ENCODE measurements around the gene SPEG.

Gene SPEG

DNA sequence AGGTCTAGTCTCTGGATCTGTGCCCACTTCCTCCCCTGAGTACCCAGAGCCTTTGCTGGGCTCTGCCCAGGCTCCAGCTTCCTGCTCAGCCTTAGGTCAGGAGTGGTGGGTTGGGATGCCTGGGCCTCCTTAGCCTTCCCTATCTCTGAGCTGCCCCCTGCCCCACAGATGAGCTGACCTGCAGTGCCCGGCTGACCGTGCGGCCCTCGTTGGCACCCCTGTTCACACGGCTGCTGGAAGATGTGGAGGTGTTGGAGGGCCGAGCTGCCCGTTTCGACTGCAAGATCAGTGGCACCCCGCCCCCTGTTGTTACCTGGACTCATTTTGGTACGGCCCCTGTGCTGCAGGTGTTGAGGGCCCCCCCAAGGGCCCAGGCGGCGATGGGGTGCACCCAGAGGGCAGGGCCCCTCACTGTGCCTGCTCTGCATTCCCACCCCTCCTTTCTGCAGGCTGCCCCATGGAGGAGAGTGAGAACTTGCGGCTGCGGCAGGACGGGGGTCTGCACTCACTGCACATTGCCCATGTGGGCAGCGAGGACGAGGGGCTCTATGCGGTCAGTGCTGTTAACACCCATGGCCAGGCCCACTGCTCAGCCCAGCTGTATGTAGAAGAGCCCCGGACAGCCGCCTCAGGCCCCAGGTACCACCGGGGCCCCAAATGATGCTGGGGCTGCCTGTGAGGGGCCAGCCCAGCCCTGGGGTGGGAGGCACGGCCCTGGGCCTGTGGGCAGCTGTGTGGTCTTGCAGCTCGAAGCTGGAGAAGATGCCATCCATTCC, 34.0 kb downstream of the SPEG start:
- no peak overlapping the region for H3K4me2 ChIP-seq (ENCODE audit: insufficient read depth, low read length, poor library complexity, severe bottlenecking)
- H3K9me3 ChIP-seq (replicated peaks in 1 of 2; ENCODE audit: control insufficient read depth in 2 of 2, insufficient read depth in 1 of 2, low read depth in 1 of 2, low read length in 2 of 2) = no peaks in the 10 kb centered on the region
- no peak overlapping the region for H2AK5ac ChIP-seq (ENCODE audit: low read depth, low read length)
- H4K8ac ChIP-seq (ENCODE audit: low read depth, low read length) = no peak overlapping the region
- H3K18ac ChIP-seq (ENCODE audit: low read length) = peak overlapping the region; percentile 17
- H3K79me1 ChIP-seq (ENCODE audit: low read depth, low read length) = peaks cover 5% of the 10 kb centered on the region
- H4K91ac ChIP-seq (ENCODE audit: low read depth, low read length, poor library complexity) = no peak overlapping the region
- H2BK12ac ChIP-seq (ENCODE audit: low read length) = no peak overlapping the region
- no peak overlapping the region for H3K14ac ChIP-seq (ENCODE audit: low read length)
- H2BK5ac ChIP-seq (ENCODE audit: low read length) = no peak overlapping the region
- H3K4me1 ChIP-seq (ENCODE audit: control insufficient read depth in 2 of 2, insufficient read depth in 1 of 2, low read depth in 1 of 2, low read length in 2 of 2) = peaks cover 0 to 2% of the 10 kb centered on the region in 2 donors
- H2BK120ac ChIP-seq (ENCODE audit: low read depth, low read length) = no peak overlapping the region
- WGBS, 2 donors (ENCODE audit: extremely low coverage in 2 of 2, insufficient read length in 2 of 2, insufficient replicate concordance in 1 of 2) = no CpG with 5 or more reads among the region's 23 CpGs
- H2AFZ ChIP-seq (ENCODE audit: low read length) = no peak overlapping the region
- no peaks in the 10 kb centered on the region for H3K36me3 ChIP-seq (replicated peaks in 1 of 2; ENCODE audit: control insufficient read depth in 2 of 2, insufficient read depth in 2 of 2, low read length in 2 of 2)
- H3K4ac ChIP-seq (ENCODE audit: low read length) = peak overlapping the region; percentile 53
- peak overlapping the region; percentile 83 for H3K23ac ChIP-seq (ENCODE audit: low read depth, low read length, poor library complexity)
- no peak overlapping the region for H2BK15ac ChIP-seq (ENCODE audit: low read length)
- H3K9ac ChIP-seq (ENCODE audit: low read depth, low read length, poor library complexity) = no peak overlapping the region
- H3K4me3 ChIP-seq (ENCODE audit: low read length in 2 of 2) = no peak overlapping the region
- H3K27ac ChIP-seq (replicated peaks; ENCODE audit: low read length) = no peak overlapping the region
- DNase-seq (ENCODE audit: low spot score) = no peak
- H3K27me3 ChIP-seq (ENCODE audit: control insufficient read depth in 3 of 3, insufficient read depth in 3 of 3, low read depth in 1 of 3, low read length in 3 of 3) = no peaks in the 10 kb centered on the region

DNA sequence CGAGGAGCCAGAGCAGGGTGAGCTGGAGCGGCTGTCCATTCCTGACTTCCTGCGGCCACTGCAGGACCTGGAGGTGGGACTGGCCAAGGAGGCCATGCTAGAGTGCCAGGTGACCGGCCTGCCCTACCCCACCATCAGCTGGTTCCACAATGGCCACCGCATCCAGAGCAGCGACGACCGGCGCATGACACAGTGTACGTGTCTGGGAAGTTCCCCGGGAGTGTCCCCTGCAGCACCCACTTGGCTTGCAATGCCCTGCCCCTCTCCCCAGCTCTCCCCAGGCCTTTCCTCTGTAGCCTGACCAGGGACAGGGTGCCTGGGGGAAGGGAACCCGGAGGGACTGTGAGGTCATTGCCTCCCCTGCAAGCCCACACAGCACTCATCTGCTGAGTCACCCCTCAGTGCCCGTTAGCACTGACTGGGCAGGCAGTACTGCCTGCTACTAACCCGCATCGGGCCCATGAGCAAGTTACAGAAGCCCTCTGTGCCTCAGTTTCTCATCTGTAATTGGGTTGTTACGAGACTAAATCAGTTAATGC, 34.6 kb downstream of the SPEG start:
- peaks cover 5% of the 10 kb centered on the region for H3K79me1 ChIP-seq (ENCODE audit: low read depth, low read length)
- no peak overlapping the region for H3K27ac ChIP-seq (replicated peaks; ENCODE audit: low read length)
- H3K36me3 ChIP-seq (replicated peaks in 1 of 2; ENCODE audit: control insufficient read depth in 2 of 2, insufficient read depth in 2 of 2, low read length in 2 of 2) = no peaks in the 10 kb centered on the region
- H3K23ac ChIP-seq (ENCODE audit: low read depth, low read length, poor library complexity) = peak overlapping the region; percentile 83
- no peak for DNase-seq (ENCODE audit: low spot score)
- H3K27me3 ChIP-seq (ENCODE audit: control insufficient read depth in 3 of 3, insufficient read depth in 3 of 3, low read depth in 1 of 3, low read length in 3 of 3) = no peaks in the 10 kb centered on the region
- no peak overlapping the region for H3K4ac ChIP-seq (ENCODE audit: low read length)
- no peaks in the 10 kb centered on the region for H3K9me3 ChIP-seq (replicated peaks in 1 of 2; ENCODE audit: control insufficient read depth in 2 of 2, insufficient read depth in 1 of 2, low read depth in 1 of 2, low read length in 2 of 2)
- no peak overlapping the region for H2BK120ac ChIP-seq (ENCODE audit: low read depth, low read length)
- H2AK5ac ChIP-seq (ENCODE audit: low read depth, low read length) = no peak overlapping the region
- H3K9ac ChIP-seq (ENCODE audit: low read depth, low read length, poor library complexity) = no peak overlapping the region
- H3K4me3 ChIP-seq (ENCODE audit: low read length in 2 of 2) = no peak overlapping the region
- H3K4me2 ChIP-seq (ENCODE audit: insufficient read depth, low read length, poor library complexity, severe bottlenecking) = no peak overlapping the region
- H4K8ac ChIP-seq (ENCODE audit: low read depth, low read length) = no peak overlapping the region
- H2BK5ac ChIP-seq (ENCODE audit: low read length) = no peak overlapping the region
- no peak overlapping the region for H3K14ac ChIP-seq (ENCODE audit: low read length)
- H2BK15ac ChIP-seq (ENCODE audit: low read length) = no peak overlapping the region
- no peak overlapping the region for H3K18ac ChIP-seq (ENCODE audit: low read length)
- no peak overlapping the region for H4K91ac ChIP-seq (ENCODE audit: low read depth, low read length, poor library complexity)
- H2AFZ ChIP-seq (ENCODE audit: low read length) = no peak overlapping the region
- H3K4me1 ChIP-seq (ENCODE audit: control insufficient read depth in 2 of 2, insufficient read depth in 1 of 2, low read depth in 1 of 2, low read length in 2 of 2) = peaks cover 0 to 2% of the 10 kb centered on the region in 2 donors
- WGBS, 2 donors (ENCODE audit: extremely low coverage in 2 of 2, insufficient read length in 2 of 2, insufficient replicate concordance in 1 of 2) = no CpG with 5 or more reads among the region's 16 CpGs
- H2BK12ac ChIP-seq (ENCODE audit: low read length) = no peak overlapping the region

DNA sequence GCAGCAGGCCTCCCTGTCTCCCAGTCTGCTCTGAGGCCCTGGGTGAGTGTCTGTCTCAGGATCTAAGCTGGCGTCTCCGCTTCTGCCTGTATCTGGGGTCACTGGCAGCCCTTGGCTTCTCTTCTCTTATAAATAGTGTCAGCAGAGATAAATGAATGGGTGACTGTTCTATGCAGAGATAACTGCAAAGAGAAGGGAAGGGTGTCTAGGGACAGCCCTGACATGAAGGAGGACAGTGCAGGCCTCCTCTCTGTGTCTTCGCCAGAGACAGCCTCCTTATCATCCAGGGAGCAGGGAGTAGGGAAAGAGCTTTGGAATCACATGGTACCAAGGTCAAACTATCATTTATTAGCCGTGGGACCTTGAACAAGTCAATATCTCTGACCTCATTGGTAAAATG, 35.8 kb downstream of the SPEG start:
- H3K9me3 ChIP-seq (replicated peaks in 1 of 2; ENCODE audit: control insufficient read depth in 2 of 2, insufficient read depth in 1 of 2, low read depth in 1 of 2, low read length in 2 of 2) = no peaks in the 10 kb centered on the region
- peaks cover under 1 to 2% of the 10 kb centered on the region in 2 donors for H3K4me1 ChIP-seq (ENCODE audit: control insufficient read depth in 2 of 2, insufficient read depth in 1 of 2, low read depth in 1 of 2, low read length in 2 of 2)
- H2BK5ac ChIP-seq (ENCODE audit: low read length) = no peak overlapping the region
- peaks cover 0 to 2% (median 0%) of the 10 kb centered on the region in 3 experiments for H3K27me3 ChIP-seq (ENCODE audit: control insufficient read depth in 3 of 3, insufficient read depth in 3 of 3, low read depth in 1 of 3, low read length in 3 of 3)
- no peak overlapping the region for H2BK120ac ChIP-seq (ENCODE audit: low read depth, low read length)
- H3K4me2 ChIP-seq (ENCODE audit: insufficient read depth, low read length, poor library complexity, severe bottlenecking) = no peak overlapping the region
- no peak overlapping the region for H3K4ac ChIP-seq (ENCODE audit: low read length)
- no peak overlapping the region for H2AFZ ChIP-seq (ENCODE audit: low read length)
- H4K91ac ChIP-seq (ENCODE audit: low read depth, low read length, poor library complexity) = no peak overlapping the region
- no peak overlapping the region for H2BK15ac ChIP-seq (ENCODE audit: low read length)
- H3K18ac ChIP-seq (ENCODE audit: low read length) = no peak overlapping the region
- H3K4me3 ChIP-seq (ENCODE audit: low read length in 2 of 2) = no peak overlapping the region
- H3K27ac ChIP-seq (replicated peaks; ENCODE audit: low read length) = no peak overlapping the region
- no peak overlapping the region for H3K23ac ChIP-seq (ENCODE audit: low read depth, low read length, poor library complexity)
- no peak overlapping the region for H2BK12ac ChIP-seq (ENCODE audit: low read length)
- no CpG with 5 or more reads among the region's 4 CpGs for WGBS, 2 donors (ENCODE audit: extremely low coverage in 2 of 2, insufficient read length in 2 of 2, insufficient replicate concordance in 1 of 2)
- no peak overlapping the region for H3K14ac ChIP-seq (ENCODE audit: low read length)
- no peaks in the 10 kb centered on the region for H3K36me3 ChIP-seq (replicated peaks in 1 of 2; ENCODE audit: control insufficient read depth in 2 of 2, insufficient read depth in 2 of 2, low read length in 2 of 2)
- DNase-seq (ENCODE audit: low spot score) = no peak
- no peak overlapping the region for H2AK5ac ChIP-seq (ENCODE audit: low read depth, low read length)
- no peak overlapping the region for H4K8ac ChIP-seq (ENCODE audit: low read depth, low read length)
- H3K79me1 ChIP-seq (ENCODE audit: low read depth, low read length) = peaks cover 5% of the 10 kb centered on the region
- no peak overlapping the region for H3K9ac ChIP-seq (ENCODE audit: low read depth, low read length, poor library complexity)

DNA sequence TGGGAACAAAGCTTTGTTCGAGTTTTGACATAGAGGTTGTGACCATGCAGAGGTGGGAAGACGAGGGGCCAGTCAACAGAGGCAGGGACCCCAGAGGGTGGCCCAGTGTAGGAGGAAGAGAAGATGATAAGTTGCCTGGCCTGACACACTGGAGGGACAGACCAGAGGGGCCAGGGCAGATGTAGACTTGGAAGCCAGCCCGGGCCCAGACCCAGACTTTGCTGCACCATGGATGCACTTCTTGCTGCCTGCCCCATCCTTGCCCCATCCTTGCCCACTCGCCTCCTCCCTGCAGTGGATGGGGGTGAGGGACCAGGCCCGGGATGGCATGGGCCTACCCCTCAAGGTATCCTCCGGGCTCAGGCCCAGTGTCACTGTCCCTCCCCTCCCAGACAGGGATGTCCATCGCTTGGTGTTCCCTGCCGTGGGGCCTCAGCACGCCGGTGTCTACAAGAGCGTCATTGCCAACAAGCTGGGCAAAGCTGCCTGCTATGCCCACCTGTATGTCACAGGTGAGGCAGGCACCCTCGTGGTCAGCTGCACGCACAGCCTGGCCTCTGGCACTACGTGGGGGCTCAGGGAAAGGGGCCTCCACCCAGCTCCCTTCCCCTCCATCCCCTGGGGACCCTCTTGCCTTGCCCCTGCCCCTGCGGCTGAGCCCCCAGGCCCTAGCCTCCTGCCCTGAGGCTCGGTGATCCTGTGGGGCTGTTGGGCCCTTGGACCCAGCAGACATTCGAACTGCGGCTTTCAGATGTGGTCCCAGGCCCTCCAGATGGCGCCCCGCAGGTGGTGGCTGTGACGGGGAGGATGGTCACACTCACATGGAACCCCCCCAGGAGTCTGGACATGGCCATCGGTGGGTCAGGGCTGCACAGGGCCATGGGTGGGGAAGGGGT, 37.1 kb downstream of the SPEG start:
- Histone ChIP-seq H2BK15ac (ENCODE audit: low read length) (peak overlapping the region; percentile 10), H3K4me2 (ENCODE audit: insufficient read depth, low read length, poor library complexity, severe bottlenecking) (no peak overlapping the region), H2AFZ (ENCODE audit: low read length) (no peak overlapping the region), H4K8ac (ENCODE audit: low read depth, low read length) (no peak overlapping the region), H3K23ac (ENCODE audit: low read depth, low read length, poor library complexity) (peak overlapping the region; percentile 77), H3K4ac (ENCODE audit: low read length) (peak overlapping the region; percentile 17), H3K27ac (replicated peaks; ENCODE audit: low read length) (no peak overlapping the region), H2AK5ac (ENCODE audit: low read depth, low read length) (peak overlapping the region; percentile 74), H3K4me1 (ENCODE audit: control insufficient read depth in 2 of 2, insufficient read depth in 1 of 2, low read depth in 1 of 2, low read length in 2 of 2) (peaks cover 0 to 4% of the 10 kb centered on the region in 2 donors), H3K18ac (ENCODE audit: low read length) (peak overlapping the region; percentile 5), H3K36me3 (replicated peaks in 1 of 2; ENCODE audit: control insufficient read depth in 2 of 2, insufficient read depth in 2 of 2, low read length in 2 of 2) (no peaks in the 10 kb centered on the region), H3K79me1 (ENCODE audit: low read depth, low read length) (peaks cover 5% of the 10 kb centered on the region), H3K4me3 (ENCODE audit: low read length in 2 of 2) (no peak overlapping the region), H3K27me3 (ENCODE audit: control insufficient read depth in 3 of 3, insufficient read depth in 3 of 3, low read depth in 1 of 3, low read length in 3 of 3) (peaks cover 0 to 6% (median 0%) of the 10 kb centered on the region in 3 experiments), H3K14ac (ENCODE audit: low read length) (peak overlapping the region; percentile 47), H4K91ac (ENCODE audit: low read depth, low read length, poor library complexity) (peak overlapping the region; percentile 43), H2BK5ac (ENCODE audit: low read length) (no peak overlapping the region), H3K9ac (ENCODE audit: low read depth, low read length, poor library complexity) (peak overlapping the region; percentile 78), H2BK120ac (ENCODE audit: low read depth, low read length) (no peak overlapping the region), H3K9me3 (replicated peaks in 1 of 2; ENCODE audit: control insufficient read depth in 2 of 2, insufficient read depth in 1 of 2, low read depth in 1 of 2, low read length in 2 of 2) (no peaks in the 10 kb centered on the region), H2BK12ac (ENCODE audit: low read length) (no peak overlapping the region)
- no CpG with 5 or more reads among the region's 22 CpGs for WGBS, 2 donors (ENCODE audit: extremely low coverage in 2 of 2, insufficient read length in 2 of 2, insufficient replicate concordance in 1 of 2)
- DNase-seq (ENCODE audit: low spot score) = no peak
